Epithelial cell of esophagus (primary cell): Measurements from ENCODE around the gene GC.

Experiments
- DNase-seq: peaks from one replicate; pipeline ENCODE4 v3.0.0; 2010; ENCODE audit warnings: low read depth
- H3K4me3 ChIP-seq: 2 replicates; pipeline ENCODE4 v1.5.1; 2011; ENCODE audit warnings: mild to moderate bottlenecking, low read length, control low read depth
- CTCF ChIP-seq: IDR thresholded peaks from 2 replicates; pipeline ENCODE4 v1.5.1; 2011; ENCODE audit warnings: low read depth, mild to moderate bottlenecking, low read length, control low read depth, inconsistent platforms; ENCODE audit not compliant: insufficient read depth; ENCODE audit errors: missing control alignments

The GC gene

GRCh38 chr4:71698141-71698540 is 85.7 kb downstream of the GC start:
- no peak for DNase-seq
- H3K4me3 ChIP-seq, result no peak overlapping the region
- TF ChIP-seq CTCF, result no peak

- H3K4me3 ChIP-seq, result no peak overlapping the region
- no peak for TF ChIP-seq CTCF
- DNase-seq, result no peak
Measured at GRCh38 chr4:71697031-71697430, 86.8 kb downstream of the GC start.

- DNase-seq, result no peak
- no peak for TF ChIP-seq CTCF
- H3K4me3 ChIP-seq, result no peak overlapping the region
Measured at GRCh38 chr4:71694961-71695360, 88.9 kb downstream of the GC start.

- no peak for TF ChIP-seq CTCF
- DNase-seq, result no peak
- no peak overlapping the region for H3K4me3 ChIP-seq
Measured at GRCh38 chr4:71692963-71693362, 90.9 kb downstream of the GC start.

- no peak overlapping the region for H3K4me3 ChIP-seq
- no peak for TF ChIP-seq CTCF
- DNase-seq, result no peak
Measured at GRCh38 chr4:71692198-71692597, 91.7 kb downstream of the GC start.
